DND-41 (cell line): ENCODE data around the gene LPCAT2.

ENCODE experiments used
- ATAC-seq: fragments of 200-7000 bp; cut with Tn5 transposase; 3 replicates; pipeline ENCODE4 v1.9.1; 2021; ENCODE audit warnings: low read depth; ENCODE audit not compliant: insufficient read depth
- DNase-seq: peaks from one replicate; pipeline ENCODE4 v3.0.0-alpha.2; 2020
- H2AFZ ChIP-seq: 2 replicates; pipeline ENCODE4 v1.6.0; 2012; ENCODE audit warnings: low read depth, low read length
- H3K27ac ChIP-seq: 2 replicates; pipeline ENCODE4 v1.5.1; 2012; ENCODE audit warnings: low read length, inconsistent platforms
- H3K27me3 ChIP-seq: fragments of 200-600 bp; sonication (generic); 2 replicates; pipeline ENCODE4 v1.6.0; 2012; ENCODE audit warnings: low read length, mild to moderate bottlenecking, inconsistent platforms; ENCODE audit not compliant: insufficient read depth, poor library complexity
- H3K36me3 ChIP-seq: 2 replicates; pipeline ENCODE4 v1.5.1; 2012; ENCODE audit warnings: low read length, inconsistent platforms; ENCODE audit not compliant: insufficient read depth
- H3K4me1 ChIP-seq: 2 replicates; pipeline ENCODE4 v1.5.1; 2012; ENCODE audit warnings: mild to moderate bottlenecking, low read length; ENCODE audit not compliant: insufficient read depth
- H3K4me2 ChIP-seq: 2 replicates; pipeline ENCODE4 v1.6.0; 2012; ENCODE audit warnings: mild to moderate bottlenecking, moderate library complexity, low read length, inconsistent platforms; ENCODE audit not compliant: insufficient read depth
- H3K4me3 ChIP-seq, 2 experiments: fragments of 200-600 bp in 1 of 2; shearing (Covaris generic) in 1 of 2; 2 replicates each; pipeline ENCODE4 v1.5.1; 2012 to 2016; ENCODE audit warnings: inconsistent platforms in 2 of 2, low read length in 2 of 2, mild to moderate bottlenecking in 2 of 2, low read depth in 1 of 2, moderate library complexity in 1 of 2
- H3K79me2 ChIP-seq: 2 replicates; pipeline ENCODE4 v1.6.0; 2012; ENCODE audit warnings: low read length, inconsistent platforms; ENCODE audit not compliant: insufficient read depth
- H3K9ac ChIP-seq: 2 replicates; pipeline ENCODE4 v1.6.0; 2012; ENCODE audit warnings: low read depth, mild to moderate bottlenecking, inconsistent platforms, low read length, moderate library complexity
- H3K9me3 ChIP-seq: 2 replicates; pipeline ENCODE4 v1.5.1; 2012; ENCODE audit warnings: low read length, moderate library complexity, mild to moderate bottlenecking, inconsistent platforms; ENCODE audit not compliant: insufficient read depth, severe bottlenecking
- H4K20me1 ChIP-seq: 2 replicates; pipeline ENCODE4 v1.6.0; 2012; ENCODE audit warnings: low read length; ENCODE audit not compliant: insufficient read depth
- CTCF ChIP-seq: IDR thresholded peaks from 2 replicates; pipeline ENCODE4 v1.5.1; 2012; ENCODE audit warnings: borderline replicate concordance, low read length, moderate library complexity, mild to moderate bottlenecking; ENCODE audit not compliant: poor library complexity, severe bottlenecking; ENCODE audit errors: extremely low read depth
- EZH2 ChIP-seq: IDR thresholded peaks from 3 replicates; pipeline ENCODE4 v1.6.1; 2012; ENCODE audit warnings: borderline replicate concordance, low read depth, mild to moderate bottlenecking, moderate library complexity, low read length, inconsistent platforms; ENCODE audit not compliant: severe bottlenecking

LPCAT2 gene

GRCh38 chr16:55508941-55509931 is at the start of gene LPCAT2:
TSS of gene LPCAT2 (plus strand) at chr16:55509072. CDS start at chr16:55509182, 110 bp downstream.
- Histone ChIP-seq H2AFZ (no peak within 1 kb of the TSS), H3K9me3 (peaks cover 8% of the 10 kb centered on the region), H3K4me2 (no peak within 1 kb of the TSS), H4K20me1 (no peaks in the 10 kb centered on the region), H3K27me3 (no peaks in the 10 kb centered on the region), H3K9ac (no peak within 1 kb of the TSS), H3K4me3 (no peak within 1 kb of the TSS), H3K36me3 (no peaks in the 10 kb centered on the region), H3K4me1 (no peaks in the 10 kb centered on the region), H3K79me2 (no peaks in the 10 kb centered on the region), H3K27ac (no peak within 1 kb of the TSS)
- ATAC-seq (no peak), DNase-seq (no peak)
- no peak for TF ChIP-seq CTCF
- TF ChIP-seq EZH2 = no peak

- DNase-seq = no peak
- H3K79me2 ChIP-seq = no peaks in the 10 kb centered on the region
- no peak overlapping the region for H3K9ac ChIP-seq
- H3K27me3 ChIP-seq = no peaks in the 10 kb centered on the region
- H3K4me2 ChIP-seq = no peak overlapping the region
- TF ChIP-seq EZH2 (no peak), CTCF (no peak)
- no peaks in the 10 kb centered on the region for H4K20me1 ChIP-seq
- H3K27ac ChIP-seq = no peak overlapping the region
- H3K4me3 ChIP-seq = no peak overlapping the region
- no peak for ATAC-seq
- H3K36me3 ChIP-seq = no peaks in the 10 kb centered on the region
- H2AFZ ChIP-seq = no peak overlapping the region
- H3K9me3 ChIP-seq = no peaks in the 10 kb centered on the region
- no peaks in the 10 kb centered on the region for H3K4me1 ChIP-seq
These were observed 46.6 kb upstream of the LPCAT2 start for GRCh38 chr16:55462241-55462640.

GRCh38 chr16:55464375-55464774 is 44.5 kb upstream of the LPCAT2 start:
- H4K20me1 ChIP-seq = no peaks in the 10 kb centered on the region
- H3K27ac ChIP-seq = no peak overlapping the region
- H3K4me1 ChIP-seq = no peaks in the 10 kb centered on the region
- no peak for ATAC-seq
- no peak overlapping the region for H3K4me3 ChIP-seq
- no peaks in the 10 kb centered on the region for H3K9me3 ChIP-seq
- H3K27me3 ChIP-seq = no peaks in the 10 kb centered on the region
- no peak for DNase-seq
- H2AFZ ChIP-seq = no peak overlapping the region
- TF ChIP-seq CTCF (no peak), EZH2 (no peak)
- H3K79me2 ChIP-seq = no peaks in the 10 kb centered on the region
- H3K36me3 ChIP-seq = no peaks in the 10 kb centered on the region
- H3K9ac ChIP-seq = no peak overlapping the region
- no peak overlapping the region for H3K4me2 ChIP-seq
